CD4-positive, alpha-beta T cell treated with Interleukin-6 for 4 hours (primary cell): Measurements from ENCODE around the gene HBZ.
A peak's percentile ranks its signal among the peaks of the same experiment; 100 is the strongest.
"Not testable (repeated sequence)": the region's sequence is repeated elsewhere in the genome, so short reads cannot be mapped to it uniquely, and the experiment has no call there.

Source experiments
- DNase-seq: peaks from one replicate; pipeline ENCODE4 v3.0.0-alpha.2; 2020; ENCODE audit warnings: mixed read lengths

Gene HBZ

DNA sequence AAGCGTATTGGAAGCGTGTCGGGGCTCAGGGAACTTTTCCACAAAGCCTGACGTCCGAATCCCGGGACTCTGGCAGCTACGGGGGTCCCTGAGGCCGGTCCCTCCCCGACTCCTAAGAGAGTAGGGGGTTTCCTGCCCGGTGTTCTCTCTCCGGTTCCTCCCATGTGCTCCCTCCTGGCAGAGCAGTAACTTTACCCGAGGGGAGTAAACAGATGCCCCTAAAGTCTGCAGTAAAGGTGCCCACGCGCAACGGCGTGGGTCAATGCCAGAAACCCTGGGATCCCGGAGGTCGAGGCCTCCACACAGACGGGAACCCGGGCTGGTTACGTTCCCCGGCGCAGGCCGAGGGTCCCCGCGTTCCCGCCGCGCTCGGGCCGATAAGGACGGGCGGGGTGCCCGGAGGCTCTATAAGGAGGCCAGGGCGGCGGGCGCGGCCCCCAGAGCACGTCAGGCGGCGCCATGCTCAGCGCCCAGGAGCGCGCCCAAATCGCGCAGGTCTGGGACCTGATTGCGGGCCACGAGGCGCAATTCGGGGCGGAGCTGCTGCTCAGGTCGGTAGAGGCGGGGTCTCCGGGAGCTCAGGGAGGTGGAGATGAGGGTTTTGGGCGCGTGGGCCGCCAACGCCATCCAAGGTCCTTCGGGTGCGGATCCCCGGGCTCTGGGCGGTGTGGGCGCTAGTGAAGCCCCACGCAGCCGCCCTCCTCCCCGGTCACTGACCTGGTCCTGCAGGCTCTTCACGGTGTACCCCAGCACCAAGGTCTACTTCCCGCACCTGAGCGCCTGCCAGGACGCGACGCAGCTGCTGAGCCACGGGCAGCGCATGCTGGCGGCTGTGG lies 13.3 kb downstream of the HBZ start, which contains the start of gene HBM:
TSS of gene HBM (plus strand) at position 440 of the 836 bp plus-strand sequence. CDS start at position 460, 20 bp downstream.
- DNase-seq, result peak; percentile 4

DNA sequence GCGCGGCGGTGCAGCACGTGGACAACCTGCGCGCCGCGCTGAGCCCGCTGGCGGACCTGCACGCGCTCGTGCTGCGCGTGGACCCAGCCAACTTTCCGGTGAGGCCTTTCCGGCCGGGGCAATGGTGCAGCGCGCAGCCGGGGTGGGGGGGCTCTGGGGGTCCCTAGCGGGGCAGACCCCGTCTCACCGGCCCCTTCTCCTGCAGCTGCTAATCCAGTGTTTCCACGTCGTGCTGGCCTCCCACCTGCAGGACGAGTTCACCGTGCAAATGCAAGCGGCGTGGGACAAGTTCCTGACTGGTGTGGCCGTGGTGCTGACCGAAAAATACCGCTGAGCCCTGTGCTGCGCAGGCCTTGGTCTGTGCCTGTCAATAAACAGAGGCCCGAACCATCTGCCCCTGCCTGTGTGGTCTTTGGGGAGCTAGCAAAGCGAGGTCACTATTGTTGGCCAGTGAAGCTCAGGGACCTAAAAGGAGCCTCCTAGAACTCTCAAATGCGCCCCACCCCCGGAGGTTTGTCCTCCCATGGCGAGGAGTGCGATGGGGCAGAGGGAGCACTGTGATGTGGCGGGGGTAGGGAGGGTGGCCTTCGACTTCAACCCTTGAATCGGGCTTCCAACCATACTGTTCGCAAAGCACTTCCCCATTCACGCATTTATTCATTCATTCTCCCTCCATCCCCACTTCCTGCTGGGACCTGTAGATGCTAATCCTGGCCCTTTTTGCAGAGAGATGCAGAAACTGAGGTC lies 14.1 kb downstream of the HBZ start:
- no peak for DNase-seq

DNA sequence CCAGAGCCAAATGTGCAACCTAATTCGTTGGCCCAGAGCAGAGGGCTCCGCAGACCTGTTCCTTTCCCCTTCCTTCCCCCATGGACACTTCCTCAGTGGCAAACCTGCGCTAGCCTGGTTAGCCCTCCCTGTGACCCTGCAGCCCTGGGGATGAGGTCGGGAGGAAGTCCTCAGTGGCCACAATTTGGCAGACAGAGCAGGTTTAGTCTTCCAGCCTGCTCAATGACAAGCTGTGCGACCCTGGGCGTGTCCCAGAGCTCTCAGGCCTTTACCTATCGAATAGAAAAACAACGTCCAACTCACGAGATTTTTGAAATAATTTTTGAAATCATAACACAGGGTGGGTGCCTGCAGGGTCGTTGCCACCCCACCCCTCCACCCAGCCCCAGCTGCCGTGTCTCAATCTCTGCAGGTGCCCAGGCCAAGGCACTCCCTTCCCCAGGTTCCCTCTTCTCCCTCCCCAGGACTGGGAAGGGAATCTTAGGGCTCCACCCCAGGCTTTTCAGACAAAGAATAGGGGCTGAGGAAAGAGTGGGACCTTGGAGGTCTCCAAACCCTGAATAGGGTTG lies 14.8 kb downstream of the HBZ start:
- no peak for DNase-seq

DNA sequence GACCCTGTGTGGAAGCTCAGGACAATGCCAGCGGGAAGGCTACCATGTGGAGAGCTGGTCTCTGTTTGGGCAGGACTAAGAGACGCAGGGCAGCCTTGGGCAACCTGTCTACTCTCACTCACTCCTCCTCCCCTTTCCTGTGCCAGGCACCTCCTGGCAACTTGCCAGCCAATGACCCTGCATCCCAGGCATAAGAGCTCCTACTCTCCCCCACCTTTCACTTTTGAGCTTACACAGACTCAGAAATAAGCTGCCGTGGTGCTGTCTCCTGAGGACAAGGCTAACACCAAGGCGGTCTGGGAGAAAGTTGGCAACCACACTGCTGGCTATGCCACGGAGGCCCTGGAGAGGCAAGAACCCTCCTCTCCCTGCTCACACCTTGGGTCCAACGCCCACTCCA lies 16.0 kb downstream of the HBZ start:
- no peak for DNase-seq

DNA sequence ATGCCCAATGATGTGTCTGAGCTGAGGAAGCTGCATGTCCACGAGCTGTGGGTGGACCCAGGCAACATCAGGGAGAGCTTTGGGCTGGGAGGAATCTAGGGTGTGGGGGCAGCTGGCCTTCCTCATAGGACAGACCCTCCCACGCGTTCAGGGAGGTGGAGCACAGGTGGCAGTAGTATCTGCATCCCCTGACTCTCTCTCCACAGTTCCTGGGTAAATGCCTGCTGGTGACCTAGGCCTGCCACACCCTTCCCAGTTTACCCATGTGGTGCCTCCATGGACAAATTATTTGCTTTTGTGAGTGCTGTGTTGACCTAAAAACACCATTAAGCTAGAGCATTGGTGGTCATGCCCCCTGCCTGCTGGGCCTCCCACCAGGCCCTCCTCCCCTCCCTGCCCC lies 16.6 kb downstream of the HBZ start:
- no peak for DNase-seq

DNA sequence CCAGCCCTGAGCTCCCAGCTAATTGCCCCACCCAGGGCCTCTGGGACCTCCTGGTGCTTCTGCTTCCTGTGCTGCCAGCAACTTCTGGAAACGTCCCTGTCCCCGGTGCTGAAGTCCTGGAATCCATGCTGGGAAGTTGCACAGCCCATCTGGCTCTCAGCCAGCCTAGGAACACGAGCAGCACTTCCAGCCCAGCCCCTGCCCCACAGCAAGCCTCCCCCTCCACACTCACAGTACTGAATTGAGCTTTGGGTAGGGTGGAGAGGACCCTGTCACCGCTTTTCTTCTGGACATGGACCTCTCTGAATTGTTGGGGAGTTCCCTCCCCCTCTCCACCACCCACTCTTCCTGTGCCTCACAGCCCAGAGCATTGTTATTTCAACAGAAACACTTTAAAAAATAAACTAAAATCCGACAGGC lies 17.7 kb downstream of the HBZ start:
- not testable (repeated sequence) for DNase-seq

DNA sequence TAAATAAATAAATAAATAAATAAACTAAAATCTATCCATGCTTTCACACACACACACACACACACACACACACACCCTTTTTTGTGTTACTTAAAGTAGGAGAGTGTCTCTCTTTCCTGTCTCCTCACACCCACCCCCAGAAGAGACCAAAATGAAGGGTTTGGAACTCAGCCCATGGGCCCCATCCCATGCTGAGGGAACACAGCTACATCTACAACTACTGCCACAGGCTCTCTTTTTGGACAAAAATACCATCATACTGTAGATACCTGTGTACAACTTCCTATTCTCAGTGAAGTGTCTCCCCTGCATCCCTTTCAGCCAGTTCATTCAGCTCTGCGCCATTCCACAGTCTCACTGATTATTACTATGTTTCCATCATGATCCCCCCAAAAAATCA lies 18.3 kb downstream of the HBZ start:
- DNase-seq, result no peak

DNA sequence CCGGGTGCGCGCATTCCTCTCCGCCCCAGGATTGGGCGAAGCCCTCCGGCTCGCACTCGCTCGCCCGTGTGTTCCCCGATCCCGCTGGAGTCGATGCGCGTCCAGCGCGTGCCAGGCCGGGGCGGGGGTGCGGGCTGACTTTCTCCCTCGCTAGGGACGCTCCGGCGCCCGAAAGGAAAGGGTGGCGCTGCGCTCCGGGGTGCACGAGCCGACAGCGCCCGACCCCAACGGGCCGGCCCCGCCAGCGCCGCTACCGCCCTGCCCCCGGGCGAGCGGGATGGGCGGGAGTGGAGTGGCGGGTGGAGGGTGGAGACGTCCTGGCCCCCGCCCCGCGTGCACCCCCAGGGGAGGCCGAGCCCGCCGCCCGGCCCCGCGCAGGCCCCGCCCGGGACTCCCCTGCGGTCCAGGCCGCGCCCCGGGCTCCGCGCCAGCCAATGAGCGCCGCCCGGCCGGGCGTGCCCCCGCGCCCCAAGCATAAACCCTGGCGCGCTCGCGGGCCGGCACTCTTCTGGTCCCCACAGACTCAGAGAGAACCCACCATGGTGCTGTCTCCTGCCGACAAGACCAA lies 20.0 kb downstream of the HBZ start, which contains the start of gene HBA2:
TSS of gene HBA2 (plus strand) at position 503 of the 568 bp plus-strand sequence. CDS start at position 540, 37 bp downstream.
- not testable (repeated sequence) for DNase-seq

DNA sequence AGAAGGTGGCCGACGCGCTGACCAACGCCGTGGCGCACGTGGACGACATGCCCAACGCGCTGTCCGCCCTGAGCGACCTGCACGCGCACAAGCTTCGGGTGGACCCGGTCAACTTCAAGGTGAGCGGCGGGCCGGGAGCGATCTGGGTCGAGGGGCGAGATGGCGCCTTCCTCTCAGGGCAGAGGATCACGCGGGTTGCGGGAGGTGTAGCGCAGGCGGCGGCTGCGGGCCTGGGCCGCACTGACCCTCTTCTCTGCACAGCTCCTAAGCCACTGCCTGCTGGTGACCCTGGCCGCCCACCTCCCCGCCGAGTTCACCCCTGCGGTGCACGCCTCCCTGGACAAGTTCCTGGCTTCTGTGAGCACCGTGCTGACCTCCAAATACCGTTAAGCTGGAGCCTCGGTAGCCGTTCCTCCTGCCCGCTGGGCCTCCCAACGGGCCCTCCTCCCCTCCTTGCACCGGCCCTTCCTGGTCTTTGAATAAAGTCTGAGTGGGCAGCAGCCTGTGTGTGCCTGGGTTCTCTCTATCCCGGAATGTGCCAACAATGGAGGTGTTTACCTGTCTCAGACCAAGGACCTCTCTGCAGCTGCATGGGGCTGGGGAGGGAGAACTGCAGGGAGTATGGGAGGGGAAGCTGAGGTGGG lies 20.9 kb downstream of the HBZ start:
- DNase-seq, result not testable (repeated sequence)

DNA sequence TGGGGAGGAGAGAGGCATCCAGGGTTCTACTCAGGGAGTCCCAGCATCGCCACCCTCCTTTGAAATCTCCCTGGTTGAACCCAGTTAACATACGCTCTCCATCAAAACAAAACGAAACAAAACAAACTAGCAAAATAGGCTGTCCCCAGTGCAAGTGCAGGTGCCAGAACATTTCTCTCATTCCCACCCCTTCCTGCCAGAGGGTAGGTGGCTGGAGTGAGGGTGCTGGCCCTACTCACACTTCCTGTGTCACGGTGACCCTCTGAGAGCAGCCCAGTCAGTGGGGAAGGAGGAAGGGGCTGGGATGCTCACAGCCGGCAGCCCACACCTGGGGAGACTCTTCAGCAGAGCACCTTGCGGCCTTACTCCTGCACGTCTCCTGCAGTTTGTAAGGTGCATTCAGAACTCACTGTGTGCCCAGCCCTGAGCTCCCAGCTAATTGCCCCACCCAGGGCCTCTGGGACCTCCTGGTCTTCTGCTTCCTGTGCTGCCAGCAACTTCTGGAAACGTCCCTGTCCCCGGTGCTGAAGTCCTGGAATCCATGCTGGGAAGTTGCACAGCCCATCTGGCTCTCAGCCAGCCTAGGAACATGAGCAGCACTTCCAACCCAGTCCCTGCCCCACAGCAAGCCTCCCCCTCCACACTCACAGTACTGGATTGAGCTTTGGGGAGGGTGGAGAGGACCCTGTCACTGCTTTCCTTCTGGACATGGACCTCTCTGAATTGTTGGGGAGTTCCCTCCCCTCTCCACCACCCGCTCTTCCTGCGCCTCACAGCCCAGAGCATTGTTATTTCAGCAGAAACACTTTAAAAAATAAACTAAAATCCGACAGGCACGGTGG lies 21.7 kb downstream of the HBZ start:
- not testable (repeated sequence) for DNase-seq

DNA sequence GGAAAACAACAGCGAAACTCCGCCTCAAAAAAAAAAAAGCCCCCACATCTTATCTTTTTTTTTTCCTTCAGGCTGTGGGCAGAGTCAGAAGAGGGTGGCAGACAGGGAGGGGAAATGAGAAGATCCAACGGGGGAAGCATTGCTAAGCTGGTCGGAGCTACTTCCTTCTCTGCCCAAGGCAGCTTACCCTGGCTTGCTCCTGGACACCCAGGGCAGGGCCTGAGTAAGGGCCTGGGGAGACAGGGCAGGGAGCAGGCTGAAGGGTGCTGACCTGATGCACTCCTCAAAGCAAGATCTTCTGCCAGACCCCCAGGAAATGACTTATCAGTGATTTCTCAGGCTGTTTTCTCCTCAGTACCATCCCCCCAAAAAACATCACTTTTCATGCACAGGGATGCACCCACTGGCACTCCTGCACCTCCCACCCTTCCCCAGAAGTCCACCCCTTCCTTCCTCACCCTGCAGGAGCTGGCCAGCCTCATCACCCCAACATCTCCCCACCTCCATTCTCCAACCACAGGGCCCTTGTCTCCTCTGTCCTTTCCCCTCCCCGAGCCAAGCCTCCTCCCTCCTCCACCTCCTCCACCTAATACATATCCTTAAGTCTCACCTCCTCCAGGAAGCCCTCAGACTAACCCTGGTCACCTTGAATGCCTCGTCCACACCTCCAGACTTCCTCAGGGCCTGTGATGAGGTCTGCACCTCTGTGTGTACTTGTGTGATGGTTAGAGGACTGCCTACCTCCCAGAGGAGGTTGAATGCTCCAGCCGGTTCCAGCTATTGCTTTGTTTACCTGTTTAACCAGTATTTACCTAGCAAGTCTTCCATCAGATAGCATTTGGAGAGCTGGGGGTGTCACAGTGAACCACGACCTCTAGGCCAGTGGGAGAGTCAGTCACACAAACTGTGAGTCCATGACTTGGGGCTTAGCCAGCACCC lies 22.8 kb downstream of the HBZ start:
- no peak for DNase-seq

DNA sequence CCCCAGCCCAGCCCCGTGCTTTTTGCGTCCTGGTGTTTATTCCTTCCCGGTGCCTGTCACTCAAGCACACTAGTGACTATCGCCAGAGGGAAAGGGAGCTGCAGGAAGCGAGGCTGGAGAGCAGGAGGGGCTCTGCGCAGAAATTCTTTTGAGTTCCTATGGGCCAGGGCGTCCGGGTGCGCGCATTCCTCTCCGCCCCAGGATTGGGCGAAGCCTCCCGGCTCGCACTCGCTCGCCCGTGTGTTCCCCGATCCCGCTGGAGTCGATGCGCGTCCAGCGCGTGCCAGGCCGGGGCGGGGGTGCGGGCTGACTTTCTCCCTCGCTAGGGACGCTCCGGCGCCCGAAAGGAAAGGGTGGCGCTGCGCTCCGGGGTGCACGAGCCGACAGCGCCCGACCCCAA lies 23.6 kb downstream of the HBZ start:
- not testable (repeated sequence) for DNase-seq

DNA sequence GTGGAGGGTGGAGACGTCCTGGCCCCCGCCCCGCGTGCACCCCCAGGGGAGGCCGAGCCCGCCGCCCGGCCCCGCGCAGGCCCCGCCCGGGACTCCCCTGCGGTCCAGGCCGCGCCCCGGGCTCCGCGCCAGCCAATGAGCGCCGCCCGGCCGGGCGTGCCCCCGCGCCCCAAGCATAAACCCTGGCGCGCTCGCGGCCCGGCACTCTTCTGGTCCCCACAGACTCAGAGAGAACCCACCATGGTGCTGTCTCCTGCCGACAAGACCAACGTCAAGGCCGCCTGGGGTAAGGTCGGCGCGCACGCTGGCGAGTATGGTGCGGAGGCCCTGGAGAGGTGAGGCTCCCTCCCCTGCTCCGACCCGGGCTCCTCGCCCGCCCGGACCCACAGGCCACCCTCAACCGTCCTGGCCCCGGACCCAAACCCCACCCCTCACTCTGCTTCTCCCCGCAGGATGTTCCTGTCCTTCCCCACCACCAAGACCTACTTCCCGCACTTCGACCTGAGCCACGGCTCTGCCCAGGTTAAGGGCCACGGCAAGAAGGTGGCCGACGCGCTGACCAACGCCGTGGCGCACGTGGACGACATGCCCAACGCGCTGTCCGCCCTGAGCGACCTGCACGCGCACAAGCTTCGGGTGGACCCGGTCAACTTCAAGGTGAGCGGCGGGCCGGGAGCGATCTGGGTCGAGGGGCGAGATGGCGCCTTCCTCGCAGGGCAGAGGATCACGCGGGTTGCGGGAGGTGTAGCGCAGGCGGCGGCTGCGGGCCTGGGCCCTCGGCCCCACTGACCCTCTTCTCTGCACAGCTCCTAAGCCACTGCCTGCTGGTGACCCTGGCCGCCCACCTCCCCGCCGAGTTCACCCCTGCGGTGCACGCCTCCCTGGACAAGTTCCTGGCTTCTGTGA lies 24.3 kb downstream of the HBZ start, which contains the start of gene HBA1:
TSS of gene HBA1 (plus strand) at position 204 of the 906 bp plus-strand sequence. CDS start at position 241, 37 bp downstream.
- not testable (repeated sequence) for DNase-seq

DNA sequence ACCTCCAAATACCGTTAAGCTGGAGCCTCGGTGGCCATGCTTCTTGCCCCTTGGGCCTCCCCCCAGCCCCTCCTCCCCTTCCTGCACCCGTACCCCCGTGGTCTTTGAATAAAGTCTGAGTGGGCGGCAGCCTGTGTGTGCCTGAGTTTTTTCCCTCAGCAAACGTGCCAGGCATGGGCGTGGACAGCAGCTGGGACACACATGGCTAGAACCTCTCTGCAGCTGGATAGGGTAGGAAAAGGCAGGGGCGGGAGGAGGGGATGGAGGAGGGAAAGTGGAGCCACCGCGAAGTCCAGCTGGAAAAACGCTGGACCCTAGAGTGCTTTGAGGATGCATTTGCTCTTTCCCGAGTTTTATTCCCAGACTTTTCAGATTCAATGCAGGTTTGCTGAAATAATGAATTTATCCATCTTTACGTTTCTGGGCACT lies 25.0 kb downstream of the HBZ start:
- DNase-seq, result no peak

DNA sequence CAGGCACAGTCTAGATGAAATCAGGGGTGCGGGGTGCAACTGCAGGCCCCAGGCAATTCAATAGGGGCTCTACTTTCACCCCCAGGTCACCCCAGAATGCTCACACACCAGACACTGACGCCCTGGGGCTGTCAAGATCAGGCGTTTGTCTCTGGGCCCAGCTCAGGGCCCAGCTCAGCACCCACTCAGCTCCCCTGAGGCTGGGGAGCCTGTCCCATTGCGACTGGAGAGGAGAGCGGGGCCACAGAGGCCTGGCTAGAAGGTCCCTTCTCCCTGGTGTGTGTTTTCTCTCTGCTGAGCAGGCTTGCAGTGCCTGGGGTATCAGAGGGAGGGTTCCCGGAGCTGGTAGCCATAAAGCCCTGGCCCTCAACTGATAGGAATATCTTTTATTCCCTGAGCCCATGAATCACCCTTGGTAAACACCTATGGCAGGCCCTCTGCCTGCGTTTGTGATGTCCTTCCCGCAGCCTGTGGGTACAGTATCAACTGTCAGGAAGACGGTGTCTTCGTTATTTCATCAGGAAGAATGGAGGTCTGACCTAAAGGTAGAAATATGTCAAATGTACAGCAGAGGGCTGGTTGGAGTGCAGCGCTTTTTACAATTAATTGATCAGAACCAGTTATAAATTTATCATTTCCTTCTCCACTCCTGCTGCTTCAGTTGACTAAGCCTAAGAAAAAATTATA lies 25.7 kb downstream of the HBZ start:
- DNase-seq, result no peak

DNA sequence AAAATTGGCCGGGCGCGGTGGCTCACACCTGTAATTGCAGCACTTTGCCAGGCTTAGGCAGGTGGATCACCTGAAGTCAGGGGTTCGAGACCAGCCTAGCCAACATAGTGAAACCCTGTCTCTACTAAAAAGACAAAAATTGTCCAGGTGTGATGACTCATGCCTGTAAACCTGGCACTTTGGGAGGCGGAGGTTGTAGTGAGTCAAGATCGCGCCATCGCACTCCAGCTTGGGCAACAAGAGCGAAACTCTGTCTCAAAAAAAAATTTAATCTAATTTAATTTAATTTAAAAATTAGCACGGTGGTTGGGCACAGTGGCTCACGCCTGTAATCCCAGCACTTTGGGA lies 26.2 kb downstream of the HBZ start:
- DNase-seq, result no peak

DNA sequence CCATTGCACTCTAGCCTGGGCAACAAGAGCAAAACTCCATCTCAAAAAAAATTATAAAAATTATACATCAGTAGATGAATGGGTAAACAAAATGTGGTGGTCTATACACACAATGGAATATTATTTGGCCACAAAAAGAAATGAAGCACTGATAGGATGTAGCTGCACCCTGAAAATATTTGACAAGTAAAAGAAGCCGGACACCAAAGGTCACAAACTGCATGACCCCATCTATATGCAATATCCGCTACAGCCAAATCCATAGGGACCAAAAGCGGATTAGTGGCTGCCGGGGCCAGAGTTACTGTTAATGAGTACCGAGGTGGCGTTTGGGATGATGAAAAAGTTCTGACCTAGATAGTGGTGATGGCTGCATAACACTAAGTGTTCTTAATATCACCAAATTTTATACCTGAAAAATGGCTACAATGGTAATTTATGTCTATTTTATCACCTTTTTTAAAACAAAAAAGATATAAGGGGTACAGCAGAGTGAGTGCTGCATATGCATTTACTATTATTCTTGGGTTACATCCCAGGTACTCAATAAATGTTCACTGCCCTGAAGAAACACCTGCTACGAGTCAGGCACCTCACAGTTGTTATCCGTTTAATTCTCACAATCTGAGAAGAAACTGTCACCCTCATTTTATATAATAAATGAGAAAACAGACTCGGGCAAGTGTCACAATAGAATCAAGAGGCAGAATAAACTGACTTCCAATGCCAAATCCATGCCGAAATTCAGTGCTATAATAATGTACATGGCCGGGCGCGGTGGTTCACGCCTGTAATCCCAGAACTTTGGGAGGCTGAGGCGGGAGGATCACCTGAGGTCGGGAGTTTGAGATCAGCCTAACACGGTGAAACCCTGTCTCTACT lies 27.0 kb downstream of the HBZ start:
- DNase-seq, result no peak
